Measurements from ENCODE around the gene LTBP2. TPM values are rescaled to one million over a fixed set of nuclear protein-coding genes. Genes with fewer than 3 reads are reported as not detected.

LTBP2 gene
- total RNA-seq, 6 experiments from 2014 or later = 0.46 to 3.5 (median 1.7) TPM

DNA sequence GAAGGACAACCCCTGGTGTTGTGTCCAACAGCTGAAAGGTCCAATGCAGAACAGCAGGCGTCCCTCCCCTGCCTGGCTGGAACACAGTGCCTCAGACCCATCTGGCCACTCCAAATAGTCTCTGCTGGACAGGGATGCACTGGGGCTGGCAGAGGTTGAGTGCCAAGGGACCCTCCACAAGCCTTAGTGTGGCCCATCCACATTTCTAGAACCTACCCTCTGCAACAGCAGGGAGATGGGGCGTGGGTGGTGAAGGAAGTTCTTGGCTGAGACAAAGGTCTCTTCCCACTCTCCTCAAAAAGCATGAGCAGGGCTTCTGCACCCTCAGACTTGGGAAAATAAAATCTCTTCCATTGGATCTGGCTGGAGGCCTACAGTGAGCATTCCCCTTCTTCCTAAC is 36.5 kb downstream of the LTBP2 start:
- intact Hi-C loops (cut with DNase I) = no loop called here
- H3K27ac ChIP-seq = no peak overlapping the region
- TF ChIP-seq, protein P1, sequence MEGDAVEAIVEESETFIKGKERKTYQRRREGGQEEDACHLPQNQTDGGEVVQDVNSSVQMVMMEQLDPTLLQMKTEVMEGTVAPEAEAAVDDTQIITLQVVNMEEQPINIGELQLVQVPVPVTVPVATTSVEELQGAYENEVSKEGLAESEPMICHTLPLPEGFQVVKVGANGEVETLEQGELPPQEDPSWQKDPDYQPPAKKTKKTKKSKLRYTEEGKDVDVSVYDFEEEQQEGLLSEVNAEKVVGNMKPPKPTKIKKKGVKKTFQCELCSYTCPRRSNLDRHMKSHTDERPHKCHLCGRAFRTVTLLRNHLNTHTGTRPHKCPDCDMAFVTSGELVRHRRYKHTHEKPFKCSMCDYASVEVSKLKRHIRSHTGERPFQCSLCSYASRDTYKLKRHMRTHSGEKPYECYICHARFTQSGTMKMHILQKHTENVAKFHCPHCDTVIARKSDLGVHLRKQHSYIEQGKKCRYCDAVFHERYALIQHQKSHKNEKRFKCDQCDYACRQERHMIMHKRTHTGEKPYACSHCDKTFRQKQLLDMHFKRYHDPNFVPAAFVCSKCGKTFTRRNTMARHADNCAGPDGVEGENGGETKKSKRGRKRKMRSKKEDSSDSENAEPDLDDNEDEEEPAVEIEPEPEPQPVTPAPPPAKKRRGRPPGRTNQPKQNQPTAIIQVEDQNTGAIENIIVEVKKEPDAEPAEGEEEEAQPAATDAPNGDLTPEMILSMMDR (IDR thresholded peaks at IDR 0.05) = no peak
- DNase-seq = peak in 1 of 3 donors; percentile 19
- no CpG with 5 or more reads among the region's 2 CpGs for WGBS (ENCODE audit: insufficient coverage, low coverage, low lambda C conversion rate, missing lambda C conversion rate)
- no peaks in the 10 kb centered on the region for H3K27me3 ChIP-seq
- no peaks in the 10 kb centered on the region for H3K4me1 ChIP-seq
- ATAC-seq = no peak
- H3K4me3 ChIP-seq = no peak overlapping the region
- H3K36me3 ChIP-seq = no peaks in the 10 kb centered on the region
- H3K9me3 ChIP-seq = no peaks in the 10 kb centered on the region

DNA sequence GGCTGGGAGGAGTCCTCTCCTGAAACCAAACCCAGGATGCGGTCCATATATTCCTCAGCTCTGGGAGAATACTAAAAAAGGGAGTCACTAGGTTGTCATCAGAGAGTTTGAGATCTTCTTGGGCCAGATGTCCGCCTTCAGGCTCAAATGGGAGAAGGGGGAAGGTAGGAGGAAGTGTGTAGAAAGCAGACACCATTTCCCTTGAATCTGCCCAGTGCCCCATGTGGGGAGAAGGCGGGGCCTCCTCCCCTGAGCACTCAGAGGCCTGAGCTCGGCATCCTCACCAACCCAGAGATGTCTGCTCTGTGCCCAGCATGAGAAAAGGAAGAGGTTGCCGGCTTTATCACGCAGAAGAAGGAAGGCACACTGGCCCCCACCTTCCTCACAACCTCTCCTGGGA is 37.3 kb downstream of the LTBP2 start:
- H3K9me3 ChIP-seq = no peaks in the 10 kb centered on the region
- ATAC-seq (no peak), DNase-seq (peak in 1 of 3 donors; percentile 2)
- intact Hi-C loops (cut with DNase I) = no loop called here
- no peak overlapping the region for H3K4me3 ChIP-seq
- no peaks in the 10 kb centered on the region for H3K36me3 ChIP-seq
- H3K27ac ChIP-seq = no peak overlapping the region
- H3K4me1 ChIP-seq = no peaks in the 10 kb centered on the region
- H3K27me3 ChIP-seq = no peaks in the 10 kb centered on the region
- WGBS (ENCODE audit: insufficient coverage, low coverage, low lambda C conversion rate, missing lambda C conversion rate) = 59% methylated on average over 5 of the region's 6 CpGs
- TF ChIP-seq, protein P1 (IDR thresholded peaks at IDR 0.05) = no peak
- TF ChIP-seq POLR2A (IDR thresholded peaks at IDR 0.05) = no peak

DNA sequence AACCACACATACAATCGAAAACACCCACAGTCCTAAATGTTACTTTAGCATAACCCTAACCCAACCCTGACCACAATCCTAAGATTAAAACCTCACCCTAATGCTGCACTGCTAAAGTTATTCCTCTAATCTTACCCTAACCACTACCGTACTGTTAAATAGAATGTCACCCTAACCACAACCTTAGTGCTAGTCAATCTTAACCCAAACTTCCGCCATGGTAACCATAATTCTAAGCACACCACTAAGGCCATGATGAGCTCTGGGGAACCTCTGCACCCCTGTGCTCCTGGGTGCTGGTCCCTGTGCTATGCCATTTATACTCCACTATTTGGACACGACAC is 38.0 kb downstream of the LTBP2 start:
- Histone ChIP-seq H3K27ac (no peak overlapping the region), H3K27me3 (no peaks in the 10 kb centered on the region), H3K36me3 (no peaks in the 10 kb centered on the region), H3K4me1 (no peaks in the 10 kb centered on the region), H3K4me3 (no peak overlapping the region), H3K9me3 (no peaks in the 10 kb centered on the region)
- intact Hi-C loops (cut with DNase I) = no loop called here
- TF ChIP-seq, protein P1 (IDR thresholded peaks at IDR 0.05) = no peak
- TF ChIP-seq POLR2A (IDR thresholded peaks at IDR 0.05) = no peak
- WGBS (ENCODE audit: insufficient coverage, low coverage, low lambda C conversion rate, missing lambda C conversion rate) = 58% methylated on average over 4 of the region's 4 CpGs
- no peak for DNase-seq
- ATAC-seq = no peak

DNA sequence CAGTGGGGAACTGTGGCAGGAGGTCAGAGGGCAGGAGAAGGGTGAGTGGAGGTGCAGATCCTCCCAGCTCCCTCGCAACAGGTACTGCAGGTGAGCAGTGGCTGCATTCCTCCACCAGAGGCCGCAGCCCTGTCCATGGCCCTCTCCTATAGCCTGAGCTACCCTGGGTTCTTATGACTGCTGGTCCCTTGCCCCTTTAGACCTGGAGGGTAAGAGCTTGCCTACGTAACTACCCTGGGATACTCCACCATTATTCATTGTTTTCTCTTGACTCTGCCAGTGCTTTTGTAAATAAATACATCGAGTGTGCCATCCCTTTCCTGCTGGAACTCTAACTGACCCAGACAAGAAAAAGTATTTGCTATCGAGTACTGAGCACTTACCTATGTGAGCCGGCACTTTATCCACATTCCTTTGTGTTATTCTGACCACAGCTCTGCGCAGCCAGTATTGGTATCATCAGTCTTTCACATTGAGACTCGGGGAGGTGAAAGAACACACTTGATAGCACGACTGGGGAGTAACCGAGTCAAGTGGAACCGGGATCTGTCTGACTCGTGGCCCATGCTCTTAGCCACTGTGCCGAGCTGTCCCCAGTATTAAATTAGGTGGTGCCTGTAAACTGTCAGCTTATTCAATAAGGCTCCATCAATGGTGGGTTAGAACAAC is 38.5 kb downstream of the LTBP2 start:
- intact Hi-C loops (cut with DNase I) = no loop called here

More for the DNA sequence above, 38.5 kb downstream of the LTBP2 start:
- TF ChIP-seq, protein P1 (IDR thresholded peaks at IDR 0.05) = no peak
- TF ChIP-seq POLR2A (IDR thresholded peaks at IDR 0.05) = no peak
- ATAC-seq = peak in 1 of 4 donors; percentile 13
- H3K9me3 ChIP-seq = no peaks in the 10 kb centered on the region
- H3K36me3 ChIP-seq = no peaks in the 10 kb centered on the region
- H3K27me3 ChIP-seq = no peaks in the 10 kb centered on the region
- no peak overlapping the region for H3K4me3 ChIP-seq
- no peaks in the 10 kb centered on the region for H3K4me1 ChIP-seq
- 66% methylated on average over 4 of the region's 13 CpGs for WGBS (ENCODE audit: insufficient coverage, low coverage, low lambda C conversion rate, missing lambda C conversion rate)
- peak in 1 of 3 donors; percentile 14 for DNase-seq
- H3K27ac ChIP-seq = no peak overlapping the region
